GM12891 (cell line): ENCODE data around the gene ICOSLG.

Experiments
- POLR2A ChIP-seq: IDR thresholded peaks from 2 replicates; pipeline ENCODE4 v1.6.1; 2011; ENCODE audit warnings: low read depth, low read length, control low read depth
- POLR2AphosphoS5 ChIP-seq: IDR thresholded peaks from 2 replicates; pipeline ENCODE4 v1.6.1; 2011; ENCODE audit warnings: low read depth, low read length, control low read depth
- POU2F2 ChIP-seq: IDR thresholded peaks from 2 replicates; pipeline ENCODE4 v1.6.1; 2011; ENCODE audit warnings: low read depth, mild to moderate bottlenecking, control low read depth, low read length, moderate library complexity
- SPI1 ChIP-seq: IDR thresholded peaks from 2 replicates; pipeline ENCODE4 v1.6.1; 2011; ENCODE audit warnings: low read depth, low read length, control low read depth
- TAF1 ChIP-seq: IDR thresholded peaks from 2 replicates; pipeline ENCODE4 v1.6.1; 2011; ENCODE audit warnings: low read depth, low read length, control low read depth

GRCh38 chr21:44258056-44258725, 17.4 kb upstream of the ICOSLG start:
- TF ChIP-seq POU2F2 (no peak), SPI1 (no peak), POLR2A (no peak), POLR2AphosphoS5 (no peak), TAF1 (no peak)
